Dermis blood vessel endothelial cell (primary cell): ENCODE data around the gene CDC42EP5. TPM values are rescaled to one million over a fixed set of nuclear protein-coding genes. Genes with fewer than 3 reads are reported as not detected.

ENCODE experiments used
- DNase-seq: peaks from one replicate; pipeline ENCODE4 v3.0.0; 2010
- total RNA-seq: library from RNA; depleted of rRNA; stranded (reverse); fragments of >200 nt; gene quantifications from 2 replicates; pipeline ENCODE4 v1.2.3, GENCODE V29; 2014

Gene CDC42EP5
- total RNA-seq, 1 donor from 2014 or later: 136 TPM

DNA sequence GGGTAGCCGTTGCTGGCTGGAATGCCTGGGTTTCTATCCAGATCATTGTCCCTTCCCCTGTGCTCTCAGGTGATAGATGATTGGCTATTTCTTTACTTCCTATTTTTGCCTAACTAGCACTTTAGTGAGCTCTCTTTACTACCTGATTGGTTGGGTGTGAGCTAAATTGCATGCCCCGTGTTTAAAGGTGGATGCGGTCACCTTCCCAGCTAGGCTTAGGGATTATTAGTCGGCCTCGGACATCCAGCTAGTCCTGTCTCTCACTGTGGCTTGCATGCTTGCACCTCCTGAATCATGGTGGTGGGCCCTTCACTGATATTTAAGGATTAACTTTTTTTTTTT, 47.7 kb downstream of the CDC42EP5 start:
- DNase-seq: no peak

DNA sequence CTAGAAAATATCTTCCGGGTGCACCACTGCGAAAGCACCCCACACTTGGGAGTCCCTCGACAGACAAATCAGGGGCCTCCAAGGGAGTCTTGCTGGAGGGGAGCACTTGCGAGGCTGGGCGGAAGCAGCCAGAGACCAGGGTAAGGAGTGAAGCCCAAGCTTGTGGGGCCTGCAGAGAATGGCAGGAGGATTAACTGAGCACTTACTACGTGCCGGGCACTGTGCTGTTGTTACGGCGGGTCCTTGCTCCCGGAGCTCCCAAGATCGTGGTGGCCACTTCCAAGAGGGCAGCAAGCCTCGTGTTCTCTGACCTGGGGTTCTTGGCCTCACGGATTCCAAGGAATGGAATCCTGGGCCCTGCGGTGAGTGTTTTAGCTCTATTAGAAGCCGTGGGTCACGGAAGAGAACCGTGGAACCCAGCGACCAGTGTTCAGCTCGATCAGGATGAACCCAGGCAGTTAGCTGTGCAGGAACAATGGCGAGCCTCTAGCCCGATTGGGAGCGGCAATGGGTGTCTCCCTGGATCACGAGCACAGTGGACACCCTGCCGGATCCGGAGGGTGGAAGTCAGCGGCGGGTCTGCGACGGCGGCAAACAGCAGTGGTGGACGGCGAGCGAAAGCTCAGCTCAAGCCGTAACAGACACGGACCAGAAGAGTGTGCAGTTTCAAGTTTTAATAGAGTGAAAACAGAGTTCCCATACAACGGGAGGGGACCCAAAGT, 48.3 kb downstream of the CDC42EP5 start:
- DNase-seq: no peak

DNA sequence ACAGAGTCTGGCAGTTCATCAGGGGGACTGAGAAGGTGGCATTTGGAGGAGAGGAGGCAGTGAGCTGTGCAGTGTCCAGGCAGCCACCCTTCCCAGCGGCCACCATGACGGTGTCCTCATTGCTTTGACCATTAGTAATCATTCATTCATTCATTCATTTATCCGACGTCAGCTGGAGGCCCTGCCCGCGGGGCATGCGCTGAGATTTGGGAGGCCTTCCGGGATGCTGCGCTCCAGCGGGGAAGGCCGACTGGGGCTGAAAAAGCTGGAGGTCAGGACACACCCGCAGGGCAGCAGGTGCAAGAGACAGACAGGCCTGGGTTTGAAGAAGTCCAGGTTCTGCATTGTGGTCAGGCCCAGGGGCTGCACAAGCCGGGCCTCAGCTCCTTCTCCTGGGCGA, 48.9 kb downstream of the CDC42EP5 start:
- DNase-seq: no peak

DNA sequence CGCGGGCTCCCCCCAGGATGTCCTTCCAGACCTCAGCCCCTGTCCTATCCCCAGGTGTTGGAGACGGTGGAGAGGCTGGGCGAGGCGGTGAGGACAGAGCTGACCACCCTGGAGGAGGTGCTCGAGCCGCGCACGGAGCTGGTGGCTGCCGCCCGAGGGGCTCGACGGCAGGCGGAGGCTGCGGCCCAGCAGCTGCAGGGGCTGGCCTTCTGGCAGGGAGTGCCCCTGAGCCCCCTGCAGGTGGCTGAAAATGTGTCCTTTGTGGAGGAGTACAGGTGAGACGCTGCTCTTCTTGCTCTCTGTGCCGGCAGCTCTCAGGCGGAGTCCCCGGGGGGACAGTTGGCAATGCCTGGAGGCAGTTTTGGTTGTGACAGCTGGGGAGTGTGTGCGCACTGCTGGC, 51.0 kb downstream of the CDC42EP5 start:
- no peak for DNase-seq

DNA sequence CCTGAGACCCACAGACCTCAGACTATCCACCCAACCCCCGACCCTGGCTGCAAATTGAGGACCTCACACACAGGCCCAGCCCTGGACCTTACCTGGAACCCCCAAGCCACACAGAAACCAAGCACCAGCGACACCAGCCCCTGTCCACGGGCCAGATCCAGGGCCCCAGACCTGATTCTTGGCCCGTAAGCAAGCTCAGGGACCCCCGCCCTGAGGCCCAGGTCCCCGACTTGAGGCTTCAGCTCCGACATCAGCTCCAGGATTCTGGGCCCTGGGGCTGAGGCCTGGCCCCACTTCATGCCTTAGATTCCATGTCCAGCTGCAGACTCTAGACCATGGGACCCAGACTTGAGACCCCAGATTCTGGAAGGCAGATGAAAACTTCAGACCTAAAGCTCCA, 51.6 kb downstream of the CDC42EP5 start:
- no peak for DNase-seq

DNA sequence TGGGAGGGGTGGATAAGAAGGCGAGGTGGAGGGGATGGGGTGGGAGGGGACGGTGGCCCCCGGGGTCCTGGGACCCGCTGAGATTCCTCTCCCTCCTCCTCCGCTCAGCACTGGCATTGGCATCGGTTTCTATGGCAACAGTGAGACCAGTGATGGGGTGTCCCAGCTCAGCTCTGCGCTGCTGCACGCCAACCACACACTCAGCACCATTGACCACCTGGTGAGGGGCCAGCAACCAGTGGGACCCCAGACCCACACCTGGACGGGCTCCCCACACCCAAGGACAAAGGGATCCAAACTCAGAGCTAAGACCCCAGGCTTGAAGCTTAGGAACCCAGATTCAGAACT, 52.0 kb downstream of the CDC42EP5 start:
- DNase-seq: no peak

DNA sequence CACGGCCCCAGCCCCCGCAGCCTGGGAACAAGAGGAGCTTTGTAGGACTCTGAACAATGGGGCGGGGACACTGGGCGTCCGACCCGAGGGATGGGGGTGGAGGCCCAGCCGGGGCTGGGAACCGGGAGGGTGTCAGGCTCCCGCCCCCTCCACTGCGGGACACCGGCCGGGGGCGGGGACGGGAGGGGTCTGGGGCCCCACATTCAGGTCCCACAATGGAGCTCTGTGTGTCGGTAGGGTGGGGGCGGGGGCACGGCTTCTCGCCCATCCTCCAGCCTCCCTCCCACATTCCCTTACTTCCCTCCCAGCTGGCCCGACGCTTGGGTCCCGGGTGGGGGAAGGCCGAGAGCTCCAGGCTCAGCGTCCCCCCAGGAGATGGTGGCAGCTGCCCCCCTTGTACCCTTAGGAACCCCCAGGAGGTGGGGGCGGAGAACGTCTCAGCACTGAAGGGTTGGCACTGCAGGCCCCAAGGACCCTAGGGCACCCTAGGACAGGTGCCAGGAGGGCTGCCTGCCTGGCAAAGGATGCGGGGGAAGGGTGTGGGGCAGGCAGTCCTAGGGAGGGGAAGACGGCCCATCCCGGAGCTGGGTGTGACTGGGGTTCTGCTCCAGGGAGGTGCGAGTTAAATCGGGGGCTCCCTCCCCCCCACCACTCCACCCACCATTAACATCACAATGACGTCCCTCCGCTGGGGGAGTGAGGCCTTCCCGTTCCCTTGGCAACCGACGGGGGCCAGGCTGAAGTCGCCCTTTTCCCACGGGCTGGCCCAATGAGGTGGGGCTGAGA, 52.5 kb downstream of the CDC42EP5 start:
- no peak for DNase-seq

DNA sequence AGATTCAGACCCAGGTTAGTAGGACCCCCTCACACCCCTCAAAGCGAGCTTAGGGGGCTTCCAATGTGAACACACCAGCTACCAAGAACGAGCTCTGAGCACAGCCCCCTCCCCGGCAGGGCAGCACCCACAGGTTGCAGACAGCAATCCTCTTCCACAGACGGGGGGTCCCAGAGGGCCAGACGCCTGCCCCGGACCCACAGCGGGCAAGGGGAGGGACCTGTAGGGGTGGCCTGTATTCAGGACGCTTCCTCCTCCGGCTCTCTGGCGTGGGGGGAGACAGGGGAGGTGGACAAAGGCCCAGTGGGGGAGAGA, 53.1 kb downstream of the CDC42EP5 start:
- no peak for DNase-seq

DNA sequence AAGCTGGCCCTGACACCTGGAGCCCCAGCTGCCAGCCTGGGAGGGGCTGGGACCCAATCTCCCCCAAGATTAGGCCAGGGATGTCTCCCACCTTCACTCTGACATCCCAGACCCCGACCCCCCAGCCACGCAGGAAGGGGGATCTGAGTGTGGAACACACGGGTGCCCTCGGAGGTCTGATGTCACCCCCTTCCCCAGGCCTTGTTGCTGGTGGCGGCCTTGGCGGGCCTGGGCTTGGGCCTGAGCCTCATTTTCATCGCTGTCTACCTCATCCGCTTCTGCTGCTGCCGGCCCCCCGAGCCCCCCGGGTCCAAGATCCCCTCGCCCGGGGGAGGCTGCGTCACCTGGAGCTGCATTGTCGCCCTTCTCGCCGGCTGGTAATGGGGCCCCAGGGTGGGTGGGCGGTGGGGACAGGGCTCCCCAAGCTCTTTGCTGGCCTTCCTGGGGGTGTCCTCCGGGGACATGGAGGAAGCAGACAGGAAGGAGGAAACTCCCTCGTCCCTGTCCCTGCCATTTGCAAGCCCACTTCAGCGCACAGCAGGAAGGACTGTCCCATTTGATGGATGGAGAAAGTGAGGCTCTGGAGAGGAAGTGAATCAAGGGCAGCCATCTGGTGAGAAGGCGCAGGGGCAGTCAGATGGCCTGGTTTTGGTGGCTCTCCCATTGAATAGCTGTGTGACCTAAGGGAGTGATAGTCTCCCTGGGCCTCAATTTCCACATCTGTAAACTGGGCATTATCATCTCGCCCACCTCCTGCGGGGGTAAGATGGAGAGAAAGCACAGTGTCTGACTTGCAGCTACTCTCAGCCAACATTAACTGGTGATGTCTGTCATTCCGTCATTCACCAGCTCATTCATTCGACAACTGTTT, 53.9 kb downstream of the CDC42EP5 start:
- no peak for DNase-seq

DNA sequence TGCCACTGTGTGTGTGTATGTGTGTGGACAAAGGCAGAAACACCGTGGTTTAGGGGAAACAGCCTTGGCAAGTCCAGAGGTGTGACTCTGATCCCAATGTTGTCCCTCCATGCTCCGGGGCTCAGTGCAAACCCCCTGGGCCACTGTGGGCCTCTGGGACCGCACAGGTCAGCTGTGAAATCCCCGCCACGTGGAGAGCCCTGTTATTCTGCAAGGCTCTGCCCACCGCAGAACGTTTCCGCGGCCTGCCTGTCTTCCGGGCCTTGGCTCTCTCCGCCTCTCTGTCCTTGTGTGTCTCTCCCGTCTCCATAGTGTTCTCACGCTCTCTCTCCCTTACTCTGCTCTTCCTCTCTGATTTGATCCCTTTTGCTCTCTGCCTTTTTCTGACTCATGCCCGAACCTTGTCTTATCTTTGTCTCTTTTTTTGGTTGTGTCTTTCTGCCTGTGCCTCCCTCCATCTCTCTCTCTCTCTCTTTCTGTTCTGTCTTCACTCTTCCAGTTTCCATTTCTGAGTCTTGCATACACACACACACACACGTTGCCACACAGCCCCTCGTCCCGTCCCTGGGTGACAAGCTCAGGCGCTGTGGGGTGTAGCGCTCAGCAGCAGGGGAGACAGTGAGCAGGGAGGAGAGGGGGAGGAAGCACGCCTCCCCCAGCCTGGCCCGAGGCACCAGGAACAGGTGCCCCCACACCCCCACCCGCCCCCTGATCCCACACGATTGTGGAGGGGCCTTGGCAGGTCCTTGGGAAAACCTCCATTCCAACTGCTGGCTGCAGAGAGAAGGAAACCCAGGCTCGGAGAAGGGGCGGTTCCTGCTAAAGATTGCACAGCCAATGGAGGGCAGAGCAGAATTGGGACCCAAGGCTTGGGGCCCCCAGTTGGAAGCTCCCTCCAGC, 54.8 kb downstream of the CDC42EP5 start:
- DNase-seq: no peak

DNA sequence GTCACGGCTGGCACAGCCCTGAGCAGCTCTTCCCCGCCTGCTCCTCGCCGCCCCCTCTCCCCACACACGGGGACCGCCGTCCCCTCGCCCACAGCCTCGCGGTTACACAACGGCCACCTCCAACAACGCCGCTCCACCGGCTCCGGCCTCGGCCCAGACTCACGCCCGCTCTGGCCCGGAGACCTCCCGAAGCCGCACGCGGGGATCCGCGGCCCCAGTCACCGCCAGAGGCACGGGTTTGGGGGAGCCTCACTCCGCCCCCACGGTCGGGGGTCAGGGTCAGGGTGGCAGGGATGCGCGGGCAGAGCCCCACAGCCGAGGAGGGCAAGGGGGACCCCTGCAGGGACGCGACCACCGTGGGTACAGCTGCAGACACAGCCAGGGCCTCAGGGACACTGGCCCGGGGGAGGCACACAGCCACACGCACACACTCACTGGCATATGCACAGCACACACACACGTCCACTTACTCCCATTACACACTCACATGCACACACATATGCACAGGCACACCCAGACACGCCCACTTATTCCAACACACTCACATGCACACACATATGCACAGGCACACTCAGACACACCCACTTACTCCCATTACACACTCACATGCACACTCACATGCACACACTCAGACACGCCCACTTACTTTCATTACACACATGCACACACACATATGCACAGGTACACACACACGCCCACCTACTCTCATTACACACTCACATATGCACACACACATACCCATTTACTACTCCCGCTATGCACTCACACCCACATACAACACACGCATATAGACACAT, 56.2 kb downstream of the CDC42EP5 start:
- DNase-seq: no peak

DNA sequence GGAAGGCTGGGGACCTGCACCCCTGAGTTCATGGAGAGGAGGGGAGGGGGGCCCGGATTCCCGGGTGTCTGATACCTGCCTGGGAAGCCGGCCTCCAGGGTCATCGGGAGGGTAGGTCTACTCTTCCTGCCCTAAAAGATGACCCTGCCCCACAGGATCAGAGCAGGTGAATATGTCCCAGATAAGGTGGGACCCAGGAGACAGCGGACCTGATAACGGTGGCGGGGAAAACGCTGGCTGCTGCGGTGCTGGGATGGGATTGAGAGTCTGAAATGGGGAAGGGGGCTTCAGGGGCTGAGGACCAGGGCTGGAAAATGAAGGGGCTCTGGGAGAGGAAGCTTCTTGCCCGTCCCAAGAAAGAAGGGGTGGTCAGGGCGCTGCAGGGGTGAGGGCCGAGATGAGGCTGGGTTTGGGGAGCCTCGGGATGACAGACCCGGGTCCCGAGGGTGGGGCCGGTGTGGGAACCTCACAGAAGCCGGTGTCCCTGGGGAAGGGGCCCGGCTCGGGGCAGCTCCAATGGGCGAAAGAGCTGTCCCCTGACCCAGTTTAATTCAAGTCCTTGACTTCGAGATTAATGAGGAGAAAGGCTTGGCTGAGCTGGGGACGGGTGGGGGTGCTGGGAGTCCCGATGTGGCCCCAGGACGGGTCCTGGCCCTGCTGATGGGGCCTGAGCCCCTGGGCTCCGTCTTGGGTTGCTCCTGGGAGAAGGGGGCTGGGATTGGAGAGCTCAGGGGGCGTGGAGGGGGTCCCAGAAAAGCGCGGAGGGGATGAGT, 57.0 kb downstream of the CDC42EP5 start:
- no peak for DNase-seq

DNA sequence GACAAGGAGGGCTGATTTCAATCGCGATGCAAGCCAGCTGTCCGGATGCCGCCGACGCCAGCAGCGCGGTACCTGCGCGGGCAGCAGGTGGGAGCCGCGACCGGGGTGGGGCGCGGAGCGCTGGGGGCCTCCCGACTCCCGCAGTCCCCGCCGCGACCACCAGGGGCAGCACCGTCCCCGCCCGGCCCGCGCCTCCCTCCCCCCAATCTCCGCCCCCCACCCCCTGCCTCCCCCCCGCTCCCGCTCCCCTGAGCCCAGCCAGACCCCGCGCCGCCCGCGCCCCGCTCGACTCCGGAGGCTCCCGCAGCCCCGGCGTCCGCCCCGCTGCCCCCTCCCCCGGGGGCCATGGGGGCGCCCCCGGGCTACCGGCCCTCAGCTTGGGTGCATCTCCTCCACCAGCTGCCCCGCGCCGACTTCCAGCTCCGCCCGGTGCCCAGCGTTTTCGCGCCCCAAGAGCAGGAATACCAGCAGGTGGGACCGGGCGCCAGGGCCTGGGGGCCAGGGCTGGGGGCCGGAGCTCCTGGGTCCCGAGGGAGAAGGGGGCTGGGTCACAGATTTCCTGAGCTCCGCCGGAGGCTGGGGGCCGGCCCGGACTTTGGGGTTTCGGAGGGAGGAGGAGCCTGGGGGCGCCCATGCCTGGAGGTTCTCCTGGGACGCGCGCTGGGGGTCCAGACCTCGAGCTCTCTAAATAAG, 57.7 kb downstream of the CDC42EP5 start, which contains the start of gene TTYH1:
Gene TTYH1, plus strand, starts transcription at position 257 of the 693 bp plus-strand sequence. Its CDS starts 89 bp downstream, at position 346.
- DNase-seq: no peak

Other genes starting within 250 kb of the CDC42EP5 start
- gene LILRA6, start 230.5 kb downstream of the CDC42EP5 start, total RNA-seq: not detected in 2 replicates
- gene LILRB5, start 216.0 kb downstream of the CDC42EP5 start, total RNA-seq: not detected in 2 replicates
- not detected in 2 replicates for gene LILRB2, start 192.2 kb downstream of the CDC42EP5 start, total RNA-seq
- gene LILRA5, start 160.1 kb downstream of the CDC42EP5 start, total RNA-seq: not detected in 2 replicates
- not detected in 2 replicates for gene LILRA4, start 134.1 kb downstream of the CDC42EP5 start, total RNA-seq
- not detected in 2 replicates for gene LAIR1, start 108.4 kb downstream of the CDC42EP5 start, total RNA-seq
- not detected in 2 replicates for gene TTYH1, start 57.8 kb downstream of the CDC42EP5 start, total RNA-seq
- gene LENG8, start 24.1 kb downstream of the CDC42EP5 start, total RNA-seq: 40.7 and 41.0 TPM in 2 replicates
- 6.0 and 7.5 TPM in 2 replicates for gene LENG9, start 9.5 kb downstream of the CDC42EP5 start, total RNA-seq
- gene LAIR2, start 29.5 kb upstream of the CDC42EP5 start, total RNA-seq: not detected in 2 replicates
- not detected in 2 replicates for gene LILRA2, start 100.5 kb upstream of the CDC42EP5 start, total RNA-seq
- not detected in 2 replicates for gene LILRA1, start 120.3 kb upstream of the CDC42EP5 start, total RNA-seq
- gene LILRB1, start 157.2 kb upstream of the CDC42EP5 start, total RNA-seq: not detected in 2 replicates
- not detected in 2 replicates for gene LILRB4, start 189.7 kb upstream of the CDC42EP5 start, total RNA-seq